HS-5 (cell line): Measurements from ENCODE around the gene FHIT.

Experiments
- DNase-seq: peaks from one replicate; pipeline ENCODE4 v3.0.0-alpha.2; 2012; ENCODE audit warnings: low read depth

The FHIT gene

DNA sequence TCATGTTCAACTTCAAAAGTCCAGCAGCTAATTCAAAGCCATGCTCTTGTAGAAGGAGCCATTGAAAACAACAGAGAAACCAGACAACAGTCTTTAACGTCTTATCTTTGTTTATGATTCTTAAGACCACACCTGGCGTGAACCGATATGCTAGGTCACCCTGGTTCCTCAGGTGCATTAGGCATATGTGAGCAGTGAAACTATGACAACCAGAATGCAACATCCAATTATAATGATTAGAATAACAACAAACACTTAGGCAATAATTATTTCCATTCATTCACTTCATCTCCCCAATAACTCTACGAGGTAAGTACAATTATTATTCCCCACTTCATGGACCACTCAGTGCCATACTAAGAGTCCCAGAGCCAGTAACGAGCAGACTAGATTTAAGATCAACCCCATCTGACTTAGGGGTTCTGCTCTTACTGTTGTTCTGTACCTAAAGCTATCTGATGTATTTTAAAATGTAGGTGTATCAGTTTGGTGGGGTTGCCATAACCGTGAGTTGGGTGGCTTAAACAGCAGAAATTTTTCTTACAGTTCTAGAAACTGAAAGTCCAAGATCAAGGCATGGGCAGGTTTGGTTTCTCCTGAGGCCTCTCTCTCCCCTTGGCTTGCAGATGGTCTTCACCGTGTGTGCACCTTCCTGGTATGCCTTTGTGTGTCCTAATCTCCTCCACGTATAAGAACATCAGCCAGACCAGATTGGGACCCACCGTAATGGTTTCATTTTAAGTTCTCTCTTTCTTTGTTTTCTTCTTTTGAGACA, 1203.6 kb downstream of the FHIT start:
- DNase-seq, result no peak

GRCh38 chr3:60046210-60046609, 1205.0 kb downstream of the FHIT start:
- DNase-seq, result no peak

GRCh38 chr3:60045686-60046085, 1205.6 kb downstream of the FHIT start:
- DNase-seq, result no peak

DNA sequence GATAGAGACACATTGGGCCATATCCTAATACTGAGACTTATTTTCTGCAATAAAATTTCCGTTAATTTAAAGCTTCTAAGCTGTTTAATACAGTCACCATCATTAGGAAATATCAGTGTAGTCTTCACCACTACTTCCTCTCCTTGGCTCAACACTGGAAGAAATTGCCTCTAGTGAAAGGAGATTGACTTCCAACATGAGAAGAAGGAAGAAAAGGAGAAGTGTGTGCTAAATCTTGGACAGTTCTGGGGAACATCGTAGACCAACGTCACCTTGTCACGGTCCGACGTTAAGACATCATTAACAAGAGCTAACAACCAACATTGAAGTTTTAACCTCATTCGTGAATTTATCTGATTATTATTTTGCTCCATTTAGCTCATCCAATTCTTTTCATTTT, 1214.4 kb downstream of the FHIT start:
- no peak for DNase-seq

DNA sequence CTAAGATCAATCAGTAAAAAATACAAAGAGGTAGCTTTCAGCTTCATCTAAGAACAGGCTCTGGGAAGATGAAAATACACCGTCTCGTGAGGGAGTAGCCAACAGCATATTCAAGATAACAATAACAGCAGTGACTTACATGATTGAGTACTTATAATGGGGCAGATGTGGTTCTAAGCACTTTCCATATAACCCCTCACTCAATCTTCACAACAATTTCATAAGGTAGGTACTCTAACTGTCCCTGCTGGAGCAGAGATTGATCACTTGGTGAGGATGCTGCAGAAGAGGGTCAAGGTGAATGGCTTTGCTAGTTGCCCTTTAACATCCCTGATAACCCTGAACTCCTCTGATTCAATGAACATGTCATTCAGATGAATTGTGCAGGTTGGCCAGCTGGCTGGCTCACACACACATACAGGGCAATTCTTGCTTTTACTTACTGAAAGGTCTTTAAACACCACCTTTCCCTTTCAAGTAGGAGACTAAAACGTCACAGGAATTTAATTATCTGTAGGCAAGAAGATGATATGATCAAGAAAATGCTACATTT, 1217.3 kb downstream of the FHIT start:
- no peak for DNase-seq

DNA sequence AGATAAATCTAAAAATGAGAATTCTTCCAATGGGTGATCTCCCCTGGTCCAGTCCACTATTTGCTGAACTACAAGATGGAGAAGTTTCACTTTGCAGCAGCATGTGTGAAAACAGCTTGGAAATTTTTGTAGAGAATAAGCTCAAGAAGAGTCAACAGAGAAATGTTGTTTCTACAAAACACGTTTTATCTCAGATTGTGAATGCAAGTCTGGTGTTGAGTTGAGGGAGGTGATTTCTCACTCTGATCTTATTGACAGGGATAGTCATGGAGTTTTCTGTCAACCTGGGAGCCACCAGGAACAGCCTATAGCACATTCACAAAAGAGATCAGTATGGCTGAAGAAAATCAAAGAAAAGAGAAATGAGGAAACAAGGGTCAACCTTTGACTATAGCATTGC, 1220.3 kb downstream of the FHIT start:
- DNase-seq, result no peak

GRCh38 chr3:60028233-60028632, 1223.0 kb downstream of the FHIT start:
- DNase-seq, result no peak

- DNase-seq, result no peak
Observed at GRCh38 chr3:60027335-60027734, 1223.9 kb downstream of the FHIT start.

DNA sequence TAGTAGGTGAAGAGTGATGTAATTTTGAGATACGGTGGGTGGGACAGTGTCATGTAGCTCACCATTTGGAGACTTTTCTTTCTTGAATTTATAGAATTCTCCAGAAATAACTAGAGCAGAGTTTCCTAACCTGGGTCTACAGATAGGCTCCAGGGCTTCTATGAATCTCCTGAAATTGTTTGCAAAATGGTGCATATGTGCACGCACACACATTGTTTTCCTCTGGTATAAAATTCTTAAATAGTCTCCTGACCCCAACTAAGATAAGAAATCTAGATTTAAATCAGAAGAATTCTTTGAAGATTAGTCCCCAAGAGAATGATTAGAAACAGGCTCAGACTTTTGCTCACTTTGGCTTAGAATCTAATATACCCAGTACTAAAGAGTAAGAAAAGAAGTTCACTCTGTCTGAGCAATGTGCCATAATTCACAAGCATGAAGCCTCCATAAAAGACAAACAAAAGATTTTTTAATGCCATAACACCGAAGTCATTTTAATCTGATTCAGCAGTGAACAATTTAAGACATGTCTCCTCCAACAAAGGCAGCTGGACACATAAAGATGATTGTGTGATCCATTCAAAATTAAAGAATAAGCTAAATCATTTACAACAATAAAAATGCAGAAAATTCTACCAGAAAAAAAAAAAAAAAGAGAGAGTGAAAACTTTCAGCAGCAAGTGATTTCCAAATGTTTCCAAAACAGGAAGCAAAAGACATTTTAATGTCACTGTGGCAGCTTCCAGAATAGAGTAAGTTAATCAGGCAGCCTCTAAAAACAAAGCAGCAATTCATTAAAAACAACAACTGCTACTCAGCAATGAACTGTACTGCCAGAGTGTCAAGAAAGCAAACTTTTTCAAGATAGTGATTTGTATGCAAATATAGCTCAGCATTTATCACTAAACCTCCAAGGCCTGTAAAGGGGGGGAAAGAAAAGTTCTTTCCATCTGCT, 1225.9 kb downstream of the FHIT start:
- peak; percentile 16 for DNase-seq

- no peak for DNase-seq
Observed at GRCh38 chr3:60024400-60024799, 1226.9 kb downstream of the FHIT start.

DNA sequence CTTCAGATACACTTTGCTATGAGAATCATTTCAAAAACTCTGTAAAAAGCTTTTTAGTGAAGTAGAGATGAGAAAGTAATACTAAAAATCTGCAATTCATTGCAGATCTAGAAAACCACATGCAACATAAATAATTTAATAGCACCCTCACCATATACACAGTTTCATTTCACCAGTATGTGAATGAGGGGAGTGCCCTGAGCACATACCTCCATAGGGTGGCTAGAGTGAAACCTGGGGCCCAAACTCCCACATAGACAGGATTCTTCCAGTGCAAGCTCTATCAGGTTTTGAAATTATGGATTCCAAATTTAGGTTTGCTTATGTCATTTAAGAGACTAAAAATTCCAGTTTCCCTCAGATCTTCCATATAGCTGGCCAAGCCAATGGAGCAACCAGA, 1228.1 kb downstream of the FHIT start:
- DNase-seq, result no peak

- DNase-seq, result peak; percentile 11
Observed at GRCh38 chr3:60017631-60018030, 1233.6 kb downstream of the FHIT start.

GRCh38 chr3:60015032-60015705, 1236.1 kb downstream of the FHIT start:
- no peak for DNase-seq

DNA sequence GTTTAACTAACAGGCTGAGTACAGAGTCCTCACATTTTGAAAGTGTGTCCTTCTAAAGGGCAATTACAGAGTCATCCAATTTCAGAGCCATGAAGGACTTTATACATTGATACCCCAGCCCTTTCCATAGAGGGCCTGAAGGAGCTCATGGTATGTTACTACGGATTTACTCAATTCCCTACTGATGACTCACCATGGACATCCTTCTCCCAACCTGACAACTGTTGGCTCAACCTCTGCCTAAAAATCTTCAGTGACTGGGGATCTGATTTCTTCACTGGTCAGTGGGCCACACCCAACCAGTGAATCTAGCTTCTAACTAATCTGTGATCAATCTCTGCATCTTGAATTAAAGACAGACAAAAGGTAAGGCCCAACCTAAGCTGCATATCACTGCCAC, 1238.0 kb downstream of the FHIT start:
- peak; percentile 10 for DNase-seq

DNA sequence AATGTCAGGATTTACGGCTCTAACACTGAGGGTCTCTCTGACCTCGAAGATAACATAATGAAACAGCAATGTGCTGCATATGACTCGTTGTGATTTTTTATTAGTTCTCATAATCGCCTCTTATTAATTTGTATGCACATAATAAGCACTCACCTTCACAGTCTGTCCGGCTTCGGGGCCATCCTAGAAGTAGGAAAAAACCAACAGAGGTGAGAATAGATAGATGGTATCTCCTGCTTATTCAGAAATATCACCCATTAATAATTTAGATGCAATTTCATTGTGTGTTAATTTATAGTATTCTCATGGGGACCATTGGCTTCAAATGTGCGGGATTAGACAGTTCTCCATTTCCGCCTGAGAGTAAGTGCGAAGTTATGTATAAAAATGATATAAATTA, 1240.0 kb downstream of the FHIT start:
- no peak for DNase-seq

DNA sequence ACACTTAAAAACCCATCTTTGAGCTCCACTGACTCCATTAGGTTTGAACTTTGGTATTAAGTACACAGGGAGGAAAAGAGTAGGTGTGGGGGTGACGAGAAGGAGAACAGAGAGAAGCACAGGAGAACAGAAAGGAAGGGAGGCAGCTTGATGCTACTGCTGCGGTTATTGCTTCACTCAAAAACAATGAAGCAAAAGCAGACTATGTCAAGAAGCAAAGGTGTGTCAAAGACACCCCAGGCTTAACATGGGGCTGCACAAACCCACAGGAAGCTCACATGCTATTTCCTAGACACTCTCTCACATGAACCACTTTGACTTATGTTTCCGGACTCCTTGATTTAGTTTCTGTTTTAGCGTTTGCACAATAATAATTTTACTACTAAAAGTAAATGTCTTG, 1240.5 kb downstream of the FHIT start:
- DNase-seq, result no peak

- DNase-seq, result no peak
Observed at GRCh38 chr3:60009931-60010478, 1241.2 kb downstream of the FHIT start.

DNA sequence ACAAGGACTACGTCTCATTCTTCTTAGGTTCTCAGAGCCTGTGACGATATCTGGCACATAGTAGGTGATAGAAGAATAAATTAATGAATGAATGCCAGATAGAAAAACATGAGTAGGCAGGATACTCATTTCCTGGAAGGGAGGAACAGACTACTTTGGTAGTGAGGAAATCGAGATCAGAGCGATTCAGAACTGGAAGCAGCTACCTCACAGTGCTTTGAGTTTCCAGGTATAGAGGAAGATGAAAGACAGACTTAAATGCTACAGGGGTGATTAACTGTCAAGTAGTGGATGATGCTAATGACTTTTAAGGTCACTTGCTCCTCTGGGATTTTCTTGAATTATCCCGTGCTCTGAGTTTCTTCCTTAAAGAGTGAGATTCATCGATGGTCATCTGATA, 1249.9 kb downstream of the FHIT start:
- DNase-seq, result no peak

- no peak for DNase-seq
Observed at GRCh38 chr3:60000311-60001105, 1250.7 kb downstream of the FHIT start.

DNA sequence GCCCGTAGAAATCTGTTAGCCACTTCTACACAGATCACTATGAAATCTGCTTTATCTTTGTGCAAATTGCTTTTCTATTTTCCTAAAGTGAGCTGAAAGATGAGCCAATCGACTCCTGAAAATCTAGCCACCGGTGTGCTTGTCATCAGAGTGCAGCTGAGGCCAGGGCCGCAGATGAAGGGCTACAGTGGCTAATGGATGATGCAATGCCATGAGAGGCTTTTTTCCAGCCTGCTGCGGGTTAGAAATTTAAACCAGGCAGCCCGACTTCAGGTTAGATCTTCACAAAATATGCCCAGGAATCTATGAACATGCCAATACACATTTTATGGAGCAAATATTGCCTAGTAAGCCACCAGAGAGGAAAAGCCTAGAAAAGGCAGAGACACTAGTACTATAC, 1253.2 kb downstream of the FHIT start:
- DNase-seq, result no peak

- DNase-seq, result no peak
Observed at GRCh38 chr3:59997583-59997982, 1253.7 kb downstream of the FHIT start.
